Astrocyte (in vitro differentiated cells and primary cell): Measurements from ENCODE around the gene DQX1. TPM values are rescaled to one million over a fixed set of nuclear protein-coding genes. Genes with fewer than 3 reads are reported as not detected.
A peak's percentile ranks its signal among the peaks of the same experiment; 100 is the strongest.

ENCODE experiments used
- DNase-seq: peaks from one replicate; pipeline ENCODE4 v3.0.0-alpha.2; 2010; ENCODE audit warnings: low read depth
- FAIRE-seq: peaks from 2 replicates; lab custom pipeline; 2011; peaks lifted over from hg19 to GRCh38; lab: Jason Lieb, UNC
- H2AFZ ChIP-seq: 2 replicates; pipeline ENCODE4 v1.6.0; 2012; ENCODE audit warnings: low read depth, low read length, inconsistent platforms
- H3K27ac ChIP-seq: 2 replicates; pipeline ENCODE4 v1.5.1; 2011; ENCODE audit warnings: low read depth, low read length, inconsistent platforms
- H3K27me3 ChIP-seq: 2 replicates; pipeline ENCODE4 v1.6.0; 2011; ENCODE audit warnings: low read length, inconsistent platforms; ENCODE audit not compliant: insufficient read depth
- H3K36me3 ChIP-seq: 2 replicates; pipeline ENCODE4 v1.5.1; 2011; ENCODE audit warnings: low read length, inconsistent platforms; ENCODE audit not compliant: insufficient read depth
- H3K4me1 ChIP-seq: 2 replicates; pipeline ENCODE4 v1.5.1; 2011; ENCODE audit warnings: low read length, inconsistent platforms; ENCODE audit not compliant: insufficient read depth
- H3K4me2 ChIP-seq: 2 replicates; pipeline ENCODE4 v1.6.0; 2012; ENCODE audit warnings: low read length, inconsistent platforms
- H3K4me3 ChIP-seq: 2 replicates; pipeline ENCODE4 v1.5.1; 2011; ENCODE audit warnings: low read depth, mild to moderate bottlenecking, low read length, inconsistent platforms; ENCODE audit not compliant: insufficient read depth
- H3K79me2 ChIP-seq: 2 replicates; pipeline ENCODE4 v1.6.0; 2012; ENCODE audit warnings: mild to moderate bottlenecking, low read length, inconsistent platforms; ENCODE audit not compliant: insufficient read depth
- H3K9ac ChIP-seq: 2 replicates; pipeline ENCODE4 v1.6.0; 2012; ENCODE audit warnings: mild to moderate bottlenecking, low read length, inconsistent platforms
- H3K9me3 ChIP-seq: 2 replicates; pipeline ENCODE4 v1.5.1; 2012; ENCODE audit warnings: low read depth, mild to moderate bottlenecking, low read length, inconsistent platforms; ENCODE audit not compliant: insufficient read depth
- H4K20me1 ChIP-seq: 2 replicates; pipeline ENCODE4 v1.6.0; 2012; ENCODE audit warnings: low read length, inconsistent platforms; ENCODE audit not compliant: insufficient read depth
- H3K27ac Mint-ChIP-seq: one replicate; pipeline ENCODE4 v1.8.0; 2021; ENCODE audit warnings: mild to moderate bottlenecking, mixed read lengths; ENCODE audit not compliant: unreplicated experiment
- H3K27me3 Mint-ChIP-seq: one replicate; pipeline ENCODE4 v1.8.0; 2021; ENCODE audit warnings: low read depth, mixed read lengths; ENCODE audit not compliant: unreplicated experiment
- H3K36me3 Mint-ChIP-seq: one replicate; pipeline ENCODE4 v1.8.0; 2021; ENCODE audit warnings: low read depth, mixed read lengths; ENCODE audit not compliant: unreplicated experiment
- H3K4me1 Mint-ChIP-seq: one replicate; pipeline ENCODE4 v1.8.0; 2021; ENCODE audit warnings: low read depth, mixed read lengths; ENCODE audit not compliant: unreplicated experiment
- H3K4me3 Mint-ChIP-seq: one replicate; pipeline ENCODE4 v1.8.0; 2021; ENCODE audit warnings: mild to moderate bottlenecking, moderate library complexity, mixed read lengths; ENCODE audit not compliant: unreplicated experiment
- H3K9me3 Mint-ChIP-seq: one replicate; pipeline ENCODE4 v1.8.0; 2021; ENCODE audit warnings: mild to moderate bottlenecking, mixed read lengths; ENCODE audit not compliant: unreplicated experiment
- CTCF ChIP-seq: IDR thresholded peaks from 2 replicates; pipeline ENCODE4 v1.5.1; 2011; ENCODE audit warnings: low read depth, mild to moderate bottlenecking, inconsistent platforms, low read length, moderate library complexity; ENCODE audit not compliant: insufficient read depth
- EZH2 ChIP-seq: IDR thresholded peaks from 2 replicates; pipeline ENCODE4 v1.6.1; 2012; ENCODE audit warnings: mild to moderate bottlenecking, low read length, inconsistent platforms; ENCODE audit not compliant: insufficient read depth
- total RNA-seq: library from RNA; stranded (reverse); gene quantifications from 2 replicates; pipeline ENCODE4 v1.2.1, GENCODE V29; 2021

Gene DQX1
- total RNA-seq, 1 donor from 2014 or later = 0.73 TPM

DNA sequence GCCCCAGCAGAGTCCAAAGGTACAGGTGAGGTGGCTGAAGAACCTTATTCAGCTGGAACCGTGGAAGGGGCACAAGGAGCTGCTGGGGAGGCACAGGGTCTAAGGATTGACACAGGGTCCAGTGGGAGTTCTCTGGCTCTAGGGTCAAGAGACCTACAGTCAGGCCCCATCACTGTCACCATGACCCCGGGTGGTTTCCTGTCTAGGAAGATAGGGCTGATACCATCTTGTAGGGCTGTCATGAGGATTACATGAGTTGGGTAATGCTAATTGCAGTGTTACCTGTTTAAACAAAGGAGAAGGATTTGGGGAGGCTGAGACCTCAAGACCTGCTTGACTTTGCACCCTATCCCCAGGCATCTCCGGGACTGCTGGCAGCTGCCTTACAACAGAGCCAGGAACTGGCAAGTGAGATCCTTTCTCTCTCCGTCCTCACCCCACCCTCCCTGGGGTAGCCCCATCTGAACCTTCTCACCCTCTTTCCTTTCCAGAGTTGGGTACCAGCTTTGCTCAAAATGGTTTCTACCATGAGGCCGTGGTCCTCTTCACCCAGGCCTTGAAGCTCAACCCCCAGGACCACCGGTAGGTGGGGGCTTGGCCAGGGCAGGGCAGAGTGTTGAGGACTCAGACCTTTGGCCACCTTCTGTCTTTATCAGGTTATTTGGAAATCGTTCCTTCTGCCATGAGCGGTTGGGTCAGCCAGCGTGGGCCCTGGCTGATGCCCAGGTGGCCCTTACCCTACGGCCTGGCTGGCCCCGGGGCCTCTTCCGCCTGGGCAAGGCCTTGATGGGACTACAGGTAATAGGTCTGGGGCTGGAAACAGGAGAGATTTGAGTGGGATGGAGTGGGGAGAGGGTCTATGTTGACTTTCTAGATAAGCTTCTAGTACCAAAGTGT lies 34.1 kb downstream of the DQX1 start:
- peaks cover 38% of the 10 kb centered on the region for H3K36me3 Mint-ChIP-seq
- peaks cover 15% of the 10 kb centered on the region for H3K27me3 Mint-ChIP-seq
- no peak overlapping the region for H3K27ac ChIP-seq
- H3K4me2 ChIP-seq = no peak overlapping the region
- no peak overlapping the region for H3K4me3 Mint-ChIP-seq
- H2AFZ ChIP-seq = no peak overlapping the region
- no peak for TF ChIP-seq CTCF
- no peak for TF ChIP-seq EZH2
- peaks cover 4% of the 10 kb centered on the region for H3K4me1 ChIP-seq
- H3K4me1 Mint-ChIP-seq = peaks cover 9% of the 10 kb centered on the region
- no peaks in the 10 kb centered on the region for H3K9me3 ChIP-seq
- H3K27me3 ChIP-seq = peaks cover under 1% of the 10 kb centered on the region
- H3K27ac Mint-ChIP-seq = peak overlapping the region; percentile 58
- H3K9ac ChIP-seq = no peak overlapping the region
- no peak overlapping the region for H3K4me3 ChIP-seq
- no peak for FAIRE-seq
- no peaks in the 10 kb centered on the region for H3K9me3 Mint-ChIP-seq
- peaks cover 7% of the 10 kb centered on the region for H4K20me1 ChIP-seq
- H3K36me3 ChIP-seq = peaks cover 6% of the 10 kb centered on the region
- no peak for DNase-seq
- no peaks in the 10 kb centered on the region for H3K79me2 ChIP-seq

DNA sequence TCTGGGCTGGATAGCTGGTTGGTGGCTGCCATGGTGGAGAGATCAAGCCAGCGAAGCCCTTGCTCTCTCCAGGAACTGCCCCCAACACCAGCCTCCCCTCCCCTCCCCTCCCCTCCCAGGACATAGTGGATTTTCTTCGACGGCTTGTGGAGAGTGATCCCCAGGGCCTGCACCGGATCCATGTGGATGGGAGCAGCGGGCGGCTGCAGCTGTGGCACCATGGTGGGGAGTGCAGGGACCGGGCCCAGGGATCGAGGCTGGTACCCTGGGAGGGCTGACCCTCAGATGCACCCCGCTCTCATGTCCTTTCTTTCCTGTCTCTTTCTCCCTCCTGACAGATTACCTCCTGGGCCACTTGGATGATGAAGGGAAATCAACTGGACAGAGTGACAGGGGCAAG lies 36.1 kb downstream of the DQX1 start:
- Histone ChIP-seq H3K4me1 (peaks cover 4% of the 10 kb centered on the region), H2AFZ (no peak overlapping the region), H3K4me2 (no peak overlapping the region), H3K79me2 (no peaks in the 10 kb centered on the region), H3K9ac (no peak overlapping the region), H3K9me3 (no peaks in the 10 kb centered on the region), H3K4me3 (no peak overlapping the region), H3K27me3 (no peaks in the 10 kb centered on the region), H3K27ac (no peak overlapping the region), H3K36me3 (peaks cover 6% of the 10 kb centered on the region), H4K20me1 (peaks cover 7% of the 10 kb centered on the region)
- Mint-ChIP-seq H3K9me3 (no peaks in the 10 kb centered on the region), H3K27me3 (no peaks in the 10 kb centered on the region), H3K27ac (no peak overlapping the region), H3K4me1 (peaks cover 9% of the 10 kb centered on the region), H3K36me3 (peaks cover 35% of the 10 kb centered on the region), H3K4me3 (no peak overlapping the region)
- FAIRE-seq = no peak
- TF ChIP-seq EZH2 (no peak), CTCF (no peak)
- DNase-seq = no peak
